ENCODE results near the gene NT5C.

DNA sequence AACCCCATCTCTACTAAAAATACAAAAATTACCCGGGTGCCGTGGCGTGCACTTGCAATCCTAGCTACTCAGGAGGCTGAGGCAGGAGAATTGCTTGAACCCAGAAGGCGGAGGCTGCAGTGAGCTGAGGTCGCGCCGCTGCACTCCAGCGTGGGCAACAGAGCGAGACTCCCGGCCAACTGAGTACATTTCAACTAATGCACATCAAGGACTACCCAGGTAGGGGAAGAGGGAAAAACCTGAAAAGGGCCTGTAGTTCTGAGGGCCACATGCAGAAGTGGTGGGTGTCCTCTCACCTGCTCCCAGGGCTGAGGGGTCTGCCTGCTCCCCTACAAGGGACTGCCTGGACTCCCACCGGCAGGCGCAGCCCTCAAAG lies 44.4 kb downstream of the NT5C start:
- TF ChIP-seq GATA3 (IDR thresholded peaks at IDR 0.05; ENCODE audit: low read depth, low read length), result no peak
- no peak for TF ChIP-seq GATA2 (IDR thresholded peaks at IDR 0.05; ENCODE audit: low read depth, low read length)

All from SH-SY5Y (cell line).